Right forelimb (tissue), 1 donor: Measurements from ENCODE around the gene EHMT1.
"Not testable (repeated sequence)": the region's sequence is repeated elsewhere in the genome, so short reads cannot be mapped to it uniquely, and the experiment has no call there.

ENCODE experiments used
- DNase-seq: peaks from one replicate; pipeline ENCODE4 v3.0.0-alpha.2; 2018

Gene EHMT1

GRCh38 chr9:137836151-137836830 lies 217.5 kb downstream of the EHMT1 start:
- DNase-seq: no peak

- no peak for DNase-seq
Observed at GRCh38 chr9:137836831-137837241, 218.0 kb downstream of the EHMT1 start.

- DNase-seq: no peak
Observed at GRCh38 chr9:137837345-137838278, 218.8 kb downstream of the EHMT1 start.

- no peak for DNase-seq
Observed at GRCh38 chr9:137838576-137838975, 219.8 kb downstream of the EHMT1 start.

- DNase-seq: no peak
Observed at GRCh38 chr9:137843355-137843754, 224.6 kb downstream of the EHMT1 start.

GRCh38 chr9:137851516-137852267 lies 232.9 kb downstream of the EHMT1 start:
- no peak for DNase-seq

GRCh38 chr9:137853392-137853995 lies 234.7 kb downstream of the EHMT1 start:
- no peak for DNase-seq

GRCh38 chr9:137860361-137860760 lies 241.6 kb downstream of the EHMT1 start:
- no peak for DNase-seq

- DNase-seq: no peak
Observed at GRCh38 chr9:137865581-137866145, 246.9 kb downstream of the EHMT1 start.

- DNase-seq: no peak
Observed at GRCh38 chr9:137866226-137867141, 247.7 kb downstream of the EHMT1 start.

GRCh38 chr9:137870432-137870831 lies 251.6 kb downstream of the EHMT1 start:
- DNase-seq: no peak

- no peak for DNase-seq
Observed at GRCh38 chr9:137872296-137872695, 253.5 kb downstream of the EHMT1 start.

- no peak for DNase-seq
Observed at GRCh38 chr9:137873408-137873807, 254.6 kb downstream of the EHMT1 start.

- DNase-seq: no peak
Observed at GRCh38 chr9:137873858-137874362, 255.1 kb downstream of the EHMT1 start.

GRCh38 chr9:137875354-137875753 lies 256.5 kb downstream of the EHMT1 start:
- DNase-seq: no peak

GRCh38 chr9:137875846-137876245 lies 257.0 kb downstream of the EHMT1 start:
- no peak for DNase-seq

- no peak for DNase-seq
Observed at GRCh38 chr9:137876269-137876668, 257.5 kb downstream of the EHMT1 start.

- no peak for DNase-seq
Observed at GRCh38 chr9:137876781-137877386, 258.1 kb downstream of the EHMT1 start.

- DNase-seq: not testable (repeated sequence)
Observed at GRCh38 chr9:137877506-137878122, 258.8 kb downstream of the EHMT1 start, which contains the start of gene CACNA1B. CACNA1B (plus strand) TSS chr9:137877782; CDS start chr9:137877934, 152 bp downstream.
